Tibial nerve (tissue), 4 donors: Measurements from ENCODE around the gene GRIK4.

ENCODE experiments used
- EP300 ChIP-seq, 2 donors: sonication (generic); formaldehyde crosslinking; IDR thresholded peaks; one replicate each; pipeline ENCODE4 v1.6.1; 2017; ENCODE audit warnings: antibody characterized with exemption in 2 of 2, mild to moderate bottlenecking in 1 of 2
- POLR2A ChIP-seq, 2 donors: fragments of 450-650 bp; IDR thresholded peaks; one replicate each; pipeline ENCODE4 v1.6.1; 2017; ENCODE audit warnings: antibody characterized with exemption in 2 of 2, mild to moderate bottlenecking in 2 of 2, moderate library complexity in 2 of 2
- TF ChIP-seq, protein P1 (sequence below), 5 experiments: fragments of 200-600 bp in 3 of 5; fragments of 450-650 bp in 2 of 5; sonication (generic) in 3 of 5; IDR thresholded peaks; one replicate each; pipeline ENCODE4 v1.5.1; 2016 to 2019; ENCODE audit warnings: antibody characterized with exemption in 5 of 5, mild to moderate bottlenecking in 3 of 5, moderate library complexity in 2 of 5

DNA sequence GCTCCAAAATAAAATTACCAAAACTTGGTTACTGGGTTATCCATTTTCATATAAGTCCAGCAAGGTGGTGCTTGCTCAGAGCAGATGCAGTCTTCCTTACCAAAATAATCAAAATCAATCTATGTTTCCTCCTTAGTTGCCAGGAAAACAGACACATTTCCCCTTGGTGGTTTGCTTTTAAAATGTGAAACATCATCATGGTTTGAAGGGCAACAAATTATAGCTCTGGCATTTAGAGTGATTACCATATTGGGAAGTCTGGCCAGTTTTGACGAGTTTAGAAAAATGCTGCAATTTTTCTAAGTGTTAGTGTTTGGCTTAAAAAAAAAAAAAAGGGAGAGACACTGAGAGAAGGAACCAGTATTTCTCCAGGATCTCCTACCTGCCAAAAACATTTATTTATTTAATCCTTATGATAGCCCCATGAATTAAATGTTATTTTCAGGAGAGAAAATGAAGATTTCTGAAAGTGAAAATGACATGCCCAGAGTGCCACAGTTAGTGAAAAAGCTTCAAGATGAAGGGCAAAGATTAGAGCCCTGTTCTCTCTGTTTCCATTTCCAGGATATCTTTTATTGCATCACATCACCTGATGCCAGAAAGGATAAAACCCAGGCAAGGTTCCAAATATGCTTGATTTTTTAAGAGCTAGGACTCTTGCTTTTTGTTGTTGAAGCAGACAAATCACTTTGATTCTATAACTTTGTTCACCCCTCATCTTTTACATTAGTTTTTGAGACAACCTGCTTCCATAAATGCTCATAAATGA, 482.7 kb downstream of the GRIK4 start:
- TF ChIP-seq, protein P1, sequence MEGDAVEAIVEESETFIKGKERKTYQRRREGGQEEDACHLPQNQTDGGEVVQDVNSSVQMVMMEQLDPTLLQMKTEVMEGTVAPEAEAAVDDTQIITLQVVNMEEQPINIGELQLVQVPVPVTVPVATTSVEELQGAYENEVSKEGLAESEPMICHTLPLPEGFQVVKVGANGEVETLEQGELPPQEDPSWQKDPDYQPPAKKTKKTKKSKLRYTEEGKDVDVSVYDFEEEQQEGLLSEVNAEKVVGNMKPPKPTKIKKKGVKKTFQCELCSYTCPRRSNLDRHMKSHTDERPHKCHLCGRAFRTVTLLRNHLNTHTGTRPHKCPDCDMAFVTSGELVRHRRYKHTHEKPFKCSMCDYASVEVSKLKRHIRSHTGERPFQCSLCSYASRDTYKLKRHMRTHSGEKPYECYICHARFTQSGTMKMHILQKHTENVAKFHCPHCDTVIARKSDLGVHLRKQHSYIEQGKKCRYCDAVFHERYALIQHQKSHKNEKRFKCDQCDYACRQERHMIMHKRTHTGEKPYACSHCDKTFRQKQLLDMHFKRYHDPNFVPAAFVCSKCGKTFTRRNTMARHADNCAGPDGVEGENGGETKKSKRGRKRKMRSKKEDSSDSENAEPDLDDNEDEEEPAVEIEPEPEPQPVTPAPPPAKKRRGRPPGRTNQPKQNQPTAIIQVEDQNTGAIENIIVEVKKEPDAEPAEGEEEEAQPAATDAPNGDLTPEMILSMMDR (IDR thresholded peaks at IDR 0.05) = no peak
- TF ChIP-seq EP300 (IDR thresholded peaks at IDR 0.05) (no peak), POLR2A (IDR thresholded peaks at IDR 0.05) (no peak)
